GM19468 (cell line): ENCODE measurements around the gene KATNAL2.

Source experiments
- ATAC-seq: cut with Tn5 transposase; IDR thresholded peaks from one replicate; pipeline ENCODE4 v1.9.1; 2021; ENCODE audit warnings: mild to moderate bottlenecking, moderate library complexity, moderate number of reproducible peaks; ENCODE audit not compliant: unreplicated experiment; ENCODE audit errors: extremely low read depth

Gene KATNAL2, protein sequence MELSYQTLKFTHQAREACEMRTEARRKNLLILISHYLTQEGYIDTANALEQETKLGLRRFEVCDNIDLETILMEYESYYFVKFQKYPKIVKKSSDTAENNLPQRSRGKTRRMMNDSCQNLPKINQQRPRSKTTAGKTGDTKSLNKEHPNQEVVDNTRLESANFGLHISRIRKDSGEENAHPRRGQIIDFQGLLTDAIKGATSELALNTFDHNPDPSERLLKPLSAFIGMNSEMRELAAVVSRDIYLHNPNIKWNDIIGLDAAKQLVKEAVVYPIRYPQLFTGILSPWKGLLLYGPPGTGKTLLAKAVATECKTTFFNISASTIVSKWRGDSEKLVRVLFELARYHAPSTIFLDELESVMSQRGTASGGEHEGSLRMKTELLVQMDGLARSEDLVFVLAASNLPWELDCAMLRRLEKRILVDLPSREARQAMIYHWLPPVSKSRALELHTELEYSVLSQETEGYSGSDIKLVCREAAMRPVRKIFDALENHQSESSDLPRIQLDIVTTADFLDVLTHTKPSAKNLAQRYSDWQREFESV

DNA sequence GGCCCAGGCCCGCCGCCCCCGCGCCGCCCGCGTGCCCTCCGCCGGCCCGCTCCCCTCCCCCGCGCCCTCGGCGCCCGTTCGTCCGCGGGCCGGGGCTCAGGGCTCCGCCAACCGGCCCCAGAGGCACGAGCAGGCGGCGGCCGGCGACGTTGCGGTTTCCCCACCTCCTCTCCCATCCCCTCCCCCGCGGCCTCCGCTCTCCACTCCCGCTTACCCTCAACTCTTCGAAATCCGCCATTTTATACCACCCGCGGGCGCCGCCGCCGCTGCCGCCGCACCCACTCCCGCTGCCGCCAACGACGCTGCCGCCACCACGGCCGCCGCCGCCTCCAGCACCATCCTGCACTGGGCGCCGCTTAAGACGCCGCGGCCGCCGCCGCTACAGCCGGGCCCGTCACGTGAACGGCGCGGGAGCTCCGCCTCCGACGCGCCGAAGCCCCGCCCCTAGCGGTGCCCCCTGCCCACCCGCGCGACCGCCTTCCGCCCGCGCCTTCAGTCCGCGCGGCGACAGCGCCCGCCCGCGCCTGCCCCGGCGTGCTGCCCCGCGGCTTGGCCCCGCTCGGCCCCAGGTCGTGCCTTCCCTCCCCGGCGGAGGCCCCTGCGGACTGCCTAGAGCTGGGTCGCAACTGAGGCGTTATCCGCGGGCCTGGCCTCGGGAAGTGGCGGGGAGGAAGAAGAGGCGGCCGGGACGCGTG, at the start of gene KATNAL2, which contains the start of gene PIAS2:
Gene KATNAL2, plus strand, starts transcription at position 495 of the 695 bp plus-strand sequence. CDS start 29,271 bp downstream, outside the sequence.
Gene PIAS2, minus strand, starts transcription at position 400 of the 695 bp plus-strand sequence. Its CDS starts 162 bp downstream, at position 238.
- ATAC-seq, result peak; percentile 71

DNA sequence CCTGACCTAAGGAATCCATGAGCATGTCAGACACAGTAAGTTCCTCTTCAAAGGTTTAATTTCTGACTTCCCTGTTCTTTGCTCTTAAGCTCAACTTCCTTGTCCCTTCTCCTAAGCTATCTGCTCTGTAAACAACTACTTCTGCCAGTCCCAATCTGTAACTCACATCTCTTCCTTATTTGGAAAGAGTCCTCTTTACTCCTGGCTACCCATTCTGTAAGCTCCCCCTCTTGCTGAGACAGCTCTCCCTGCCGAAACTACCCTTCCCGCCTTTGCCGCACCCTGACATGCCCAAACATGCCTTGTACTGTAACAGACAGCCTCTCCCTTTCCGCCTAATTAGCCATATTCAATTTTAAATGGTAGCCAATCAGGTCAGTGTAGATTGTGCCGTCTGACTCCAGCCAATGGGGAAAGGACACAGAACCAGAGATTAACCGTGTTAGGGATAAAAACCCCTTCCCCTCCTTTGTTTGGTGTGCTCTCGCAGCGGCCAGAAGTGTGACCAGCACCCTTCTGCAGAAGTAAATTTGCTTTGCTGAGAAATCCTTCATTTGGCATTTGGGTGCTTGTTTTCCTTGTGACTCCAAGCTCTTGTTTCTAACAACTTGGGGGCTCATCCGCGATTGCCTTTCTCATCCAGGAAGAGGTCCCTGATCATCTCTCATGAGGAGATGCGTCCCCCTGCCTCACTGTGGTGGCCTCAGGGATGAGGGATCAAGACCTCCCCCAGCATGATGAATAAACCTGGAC, 49.1 kb upstream of the KATNAL2 start:
- ATAC-seq, result no peak

DNA sequence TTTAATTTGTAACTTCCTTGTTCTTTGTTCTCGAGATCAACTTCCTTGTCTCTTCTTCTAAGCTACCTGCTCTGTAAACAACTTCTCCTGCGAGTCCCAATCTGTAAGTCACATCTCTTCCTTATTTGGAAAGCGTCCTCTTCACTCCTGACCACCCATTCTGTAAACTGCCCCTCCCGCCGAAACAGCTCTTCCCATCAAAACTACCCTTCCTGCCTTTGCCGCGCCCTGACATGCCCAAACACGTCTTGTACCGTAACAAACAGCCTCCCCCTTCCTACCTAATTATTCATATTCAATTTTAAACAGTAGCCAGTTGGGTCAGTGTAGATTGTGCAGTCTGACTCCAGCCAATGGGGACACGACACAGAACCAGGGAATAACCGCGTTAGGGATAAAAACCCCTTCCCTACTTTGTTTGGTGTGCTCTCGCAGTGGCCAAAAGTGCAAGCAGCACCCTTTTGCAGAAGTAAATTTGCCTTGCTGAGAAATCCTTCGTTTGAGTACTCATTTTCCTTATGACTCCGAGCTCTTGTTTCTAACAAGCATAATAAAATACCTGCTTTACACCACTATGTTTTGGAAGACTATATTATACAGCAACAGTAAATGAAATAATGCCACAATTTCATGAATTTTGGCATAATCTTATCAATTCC, 39.9 kb upstream of the KATNAL2 start:
- ATAC-seq, result no peak

DNA sequence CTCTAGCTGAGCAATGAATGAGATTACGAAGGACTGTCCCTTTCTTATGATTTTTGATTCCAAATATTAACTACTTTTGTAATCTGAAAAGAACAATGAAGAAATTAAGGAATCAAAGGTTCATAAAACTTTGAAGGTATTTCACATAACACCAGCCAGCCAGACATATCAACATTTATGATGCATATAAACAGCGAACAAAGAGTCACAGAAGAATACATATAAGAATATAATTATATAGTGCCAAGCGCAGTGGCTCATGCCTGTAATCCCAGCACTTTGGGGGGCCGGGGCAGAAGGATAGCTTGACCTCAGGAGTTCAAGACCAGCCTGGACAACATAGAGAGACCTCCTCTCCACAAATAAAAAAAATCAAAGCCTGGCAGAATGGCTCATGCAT, 34.2 kb upstream of the KATNAL2 start:
- no peak for ATAC-seq

DNA sequence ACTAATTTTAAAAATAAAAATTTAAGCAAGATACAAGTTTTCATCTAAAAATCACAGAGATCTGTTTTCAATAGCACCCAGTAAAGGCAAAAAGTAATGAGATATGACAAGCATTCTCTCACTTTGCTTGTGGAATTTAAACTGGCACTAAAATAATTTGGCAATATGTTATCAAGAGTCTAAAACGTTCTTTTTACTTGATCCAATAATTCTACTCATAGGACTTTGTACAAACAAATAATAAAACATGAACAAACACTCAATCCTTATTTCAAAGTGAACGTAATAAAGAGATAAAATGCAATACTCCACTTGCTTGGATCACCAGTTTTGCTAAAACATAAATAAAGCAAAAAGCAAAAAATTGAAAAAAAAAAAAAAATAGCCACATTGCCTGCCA, 30.5 kb upstream of the KATNAL2 start:
- no peak for ATAC-seq

DNA sequence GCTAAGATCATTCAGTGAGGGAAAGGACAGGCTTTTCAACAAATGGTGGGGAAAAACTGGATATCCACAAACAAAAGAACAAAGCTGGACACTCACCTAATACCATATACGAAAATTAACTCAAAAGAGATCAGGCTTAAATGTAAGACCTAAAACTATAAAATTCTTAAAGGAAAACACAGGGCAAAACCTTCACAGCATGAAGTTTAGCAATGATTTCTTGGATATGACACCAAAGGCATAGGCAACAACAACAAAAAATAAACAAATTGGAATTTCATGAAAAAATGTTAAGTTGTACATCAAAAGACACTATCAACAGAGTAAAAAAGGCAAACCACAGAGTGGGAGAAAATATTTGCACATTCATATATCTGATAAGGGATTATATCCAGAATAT, 28.4 kb upstream of the KATNAL2 start:
- ATAC-seq, result no peak

DNA sequence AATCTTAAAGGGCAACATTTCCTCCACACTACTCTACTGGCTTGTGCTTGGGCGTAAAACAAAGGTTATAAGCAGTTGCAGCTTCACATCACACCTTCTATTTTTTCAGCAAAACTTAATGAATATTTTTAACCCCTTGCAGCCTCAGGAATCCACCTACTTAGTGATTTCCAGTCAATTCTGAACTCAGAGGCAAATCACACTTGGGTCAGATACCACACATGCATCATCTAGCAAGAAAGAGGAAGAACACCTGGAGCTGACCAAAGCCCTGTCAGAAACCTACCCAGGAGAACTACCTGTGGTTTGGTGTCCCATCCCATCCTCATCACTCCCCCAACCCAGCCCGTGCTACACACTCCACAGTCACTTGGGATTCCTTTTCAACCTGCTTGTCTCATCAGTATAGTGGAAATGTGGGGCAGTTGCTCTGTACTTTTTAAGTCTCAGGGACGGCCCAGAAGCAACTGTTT, 25.6 kb upstream of the KATNAL2 start:
- peak; percentile 33 for ATAC-seq

DNA sequence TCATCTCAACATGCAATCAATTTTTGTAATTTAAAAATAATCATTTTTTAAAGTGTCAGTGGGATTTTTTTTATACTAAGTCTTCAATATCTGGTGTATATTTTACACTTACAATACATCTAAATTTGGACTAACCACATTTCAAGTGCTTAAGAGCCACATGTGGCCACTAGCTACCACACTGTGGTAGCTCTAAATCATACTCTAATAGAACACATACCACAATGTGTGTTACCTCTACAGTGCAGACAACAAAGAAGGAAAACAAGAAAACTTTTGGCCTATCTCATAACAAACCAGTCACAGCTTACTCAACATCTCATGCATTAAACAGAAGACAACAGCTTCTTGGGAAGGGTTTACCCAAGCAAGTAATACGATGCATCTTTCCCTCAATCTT, 24.6 kb upstream of the KATNAL2 start:
- peak; percentile 26 for ATAC-seq

DNA sequence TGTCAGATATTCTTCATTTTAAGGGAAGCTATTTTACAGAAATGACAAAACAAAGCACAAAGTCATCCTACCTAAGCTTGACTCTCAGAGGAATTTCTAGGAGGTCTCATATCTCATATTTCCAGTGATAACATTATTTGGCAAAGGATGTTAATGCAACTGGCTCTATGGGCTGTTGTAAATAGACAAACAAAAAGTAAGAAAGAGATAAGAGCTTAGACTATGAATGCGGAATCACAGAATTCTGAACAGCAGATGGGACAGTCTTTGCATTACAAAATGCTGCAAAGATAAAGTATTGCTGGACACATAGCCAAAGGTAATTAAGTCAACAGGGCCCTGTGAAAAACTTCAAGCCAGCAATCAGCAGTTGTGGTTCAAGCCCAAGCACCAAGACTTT, 24.0 kb upstream of the KATNAL2 start:
- ATAC-seq, result no peak

DNA sequence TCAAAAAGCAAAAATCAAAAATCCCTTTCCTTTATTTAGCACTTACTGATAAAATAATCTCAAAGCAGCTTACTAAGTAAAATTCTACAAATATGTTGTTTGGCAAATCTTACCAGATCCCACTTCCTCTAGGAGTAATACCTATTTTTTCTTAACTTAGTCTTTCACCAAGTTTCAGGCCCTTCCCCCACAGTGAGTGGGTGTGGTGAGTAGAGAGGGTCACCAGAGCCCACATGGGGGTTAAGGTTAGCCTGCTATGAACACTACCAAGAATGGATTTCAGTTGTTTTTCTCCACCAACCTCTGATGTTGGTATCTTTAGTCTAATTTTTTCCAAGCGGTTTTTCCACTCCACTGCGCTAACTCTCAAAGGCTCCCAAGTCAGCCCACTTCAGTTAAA, 23.3 kb upstream of the KATNAL2 start:
- ATAC-seq, result no peak

DNA sequence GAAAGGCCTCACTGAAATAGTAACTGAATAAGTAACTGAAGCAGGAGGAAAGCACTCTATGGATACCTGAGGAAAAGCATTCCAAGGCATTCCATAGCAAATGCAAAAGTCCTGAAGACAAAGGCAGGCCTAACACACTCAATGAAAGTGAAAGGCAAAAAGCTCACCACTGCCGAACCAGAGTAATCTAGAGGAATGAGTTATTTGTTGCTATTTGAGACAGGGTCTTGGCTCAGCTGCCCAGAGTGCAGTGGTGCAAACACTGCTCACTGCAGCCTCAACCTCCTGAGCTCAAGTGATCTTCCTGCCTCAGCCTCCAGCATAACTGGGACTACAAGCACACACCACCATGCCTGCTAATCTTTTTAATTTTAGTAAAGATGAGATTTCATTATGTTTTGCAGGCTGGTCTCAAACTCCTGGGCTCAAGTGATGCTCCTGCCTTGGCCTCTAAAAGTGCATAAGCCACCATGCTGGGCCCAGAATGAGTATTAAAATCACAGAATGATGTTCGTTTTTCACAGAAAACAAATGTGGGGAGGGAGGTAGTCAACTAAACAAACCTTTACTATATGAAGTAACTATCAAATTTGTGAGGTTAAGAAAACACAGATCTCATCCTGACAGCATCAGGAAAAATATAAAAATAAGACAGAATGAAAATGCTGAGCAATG, 18.0 kb upstream of the KATNAL2 start:
- ATAC-seq, result peak; percentile 57

DNA sequence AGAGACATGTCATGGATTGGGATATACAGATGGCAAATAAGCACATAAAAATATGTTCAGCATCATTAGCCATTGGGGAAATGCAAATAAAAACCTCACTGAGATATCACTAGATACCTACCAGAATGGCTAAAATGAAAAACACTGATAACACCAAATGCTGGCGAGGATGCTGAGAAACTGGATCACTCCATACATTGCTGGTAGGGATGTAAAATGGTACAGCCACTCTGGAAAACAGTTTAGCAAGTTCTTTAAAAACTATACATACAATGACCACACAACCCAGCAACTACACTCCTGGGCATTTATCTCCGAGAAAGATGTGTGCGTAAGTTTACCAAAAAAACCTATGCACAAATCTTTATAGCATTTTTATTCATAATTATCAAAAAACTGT, 14.0 kb upstream of the KATNAL2 start:
- ATAC-seq, result no peak

DNA sequence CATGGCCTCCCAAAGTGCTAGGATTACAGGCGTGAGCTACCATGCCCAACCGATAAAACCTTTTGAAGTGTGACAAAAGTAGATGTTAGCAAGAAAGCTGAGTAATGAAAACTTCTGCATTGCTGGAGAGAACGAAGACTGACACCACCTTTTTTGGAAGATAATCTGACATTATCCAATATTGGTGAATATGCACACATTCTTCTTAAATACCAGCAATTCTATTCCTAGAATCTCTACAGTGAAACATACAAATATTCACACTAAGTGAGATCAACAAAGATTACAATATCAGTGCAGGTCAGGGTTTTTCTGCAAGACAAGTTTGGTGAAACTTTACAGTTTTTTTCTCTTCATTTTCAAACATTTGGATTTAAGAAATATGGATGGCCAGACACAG, 7.9 kb upstream of the KATNAL2 start:
- ATAC-seq, result no peak

DNA sequence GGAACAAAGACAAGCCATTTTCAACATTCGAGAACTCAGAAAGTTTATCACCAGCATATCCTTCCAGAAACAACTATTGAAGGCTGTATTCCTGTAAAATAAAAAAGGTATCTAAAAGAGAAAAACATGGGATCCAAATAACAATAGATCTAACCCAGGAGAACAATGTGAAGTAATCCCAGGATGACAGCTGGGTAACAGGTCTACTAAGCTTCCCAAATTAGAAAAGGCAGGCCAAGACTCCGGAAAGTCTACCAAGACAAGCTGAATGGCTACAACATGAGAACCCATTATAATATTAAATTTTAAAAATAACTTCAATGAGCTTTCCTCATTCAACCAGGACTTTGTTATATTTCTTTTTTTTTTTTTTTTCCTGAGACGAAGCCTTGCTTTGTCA, 6.5 kb upstream of the KATNAL2 start:
- ATAC-seq, result no peak

DNA sequence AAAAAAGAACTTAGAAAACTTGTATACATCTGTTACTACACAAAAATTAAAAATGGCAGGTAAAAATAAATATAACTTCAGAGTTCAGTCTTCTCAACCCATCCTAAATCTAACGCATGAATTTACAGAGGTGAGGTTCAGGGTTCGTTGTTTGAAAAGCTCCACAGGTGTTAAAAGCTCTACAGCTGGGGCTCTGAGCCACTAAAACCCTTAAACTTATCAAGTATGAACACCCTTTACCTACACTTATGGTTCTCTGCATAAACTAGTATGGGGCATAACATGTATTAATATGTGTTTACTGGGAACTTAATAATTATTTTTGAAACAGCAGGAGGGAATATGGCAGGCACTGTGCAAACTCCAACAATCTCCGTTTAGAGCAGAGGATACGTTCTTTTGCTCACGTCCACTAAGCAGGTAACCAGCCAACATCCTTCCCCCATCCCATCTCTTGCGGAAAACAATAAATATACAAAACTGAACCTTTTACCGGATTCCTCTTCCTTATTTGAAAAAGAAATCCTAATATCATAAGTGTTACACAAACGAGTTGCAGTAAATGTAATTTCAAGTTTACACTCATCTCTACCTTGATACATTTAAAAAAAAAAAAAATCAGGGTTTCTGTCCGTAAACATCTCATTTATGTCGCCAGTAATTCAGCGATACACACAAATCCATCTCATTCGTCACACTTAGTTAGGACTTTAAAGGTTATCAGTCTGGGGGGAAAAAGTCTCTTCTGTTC, 1.4 kb upstream of the KATNAL2 start:
- ATAC-seq, result no peak

DNA sequence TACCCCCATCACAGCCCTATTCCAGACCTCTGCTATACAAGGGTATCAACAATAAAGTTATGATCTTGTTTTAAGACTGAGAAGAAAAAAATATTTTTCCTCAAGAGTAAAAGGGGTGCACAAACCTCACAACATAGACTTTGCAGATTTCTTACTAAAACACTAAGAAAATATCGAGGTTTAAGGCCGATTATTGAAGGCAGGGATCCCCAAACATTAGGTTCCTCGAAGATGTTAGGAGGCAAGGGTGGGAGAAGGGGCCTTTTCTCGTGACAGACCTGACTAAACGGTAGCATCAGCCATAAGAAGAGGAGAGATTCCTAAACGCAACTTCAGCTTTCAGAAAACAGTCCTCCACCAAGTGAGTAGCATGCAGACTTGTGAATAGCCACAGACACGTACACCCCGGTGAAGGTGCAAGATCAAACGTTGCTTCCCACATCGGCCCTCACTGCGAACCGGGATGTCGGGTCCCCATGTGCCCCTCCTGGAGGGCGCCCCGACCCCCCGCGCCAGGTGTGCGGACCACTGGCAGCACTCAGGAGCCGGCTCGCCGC, 773 bp upstream of the KATNAL2 start:
- no peak for ATAC-seq

DNA sequence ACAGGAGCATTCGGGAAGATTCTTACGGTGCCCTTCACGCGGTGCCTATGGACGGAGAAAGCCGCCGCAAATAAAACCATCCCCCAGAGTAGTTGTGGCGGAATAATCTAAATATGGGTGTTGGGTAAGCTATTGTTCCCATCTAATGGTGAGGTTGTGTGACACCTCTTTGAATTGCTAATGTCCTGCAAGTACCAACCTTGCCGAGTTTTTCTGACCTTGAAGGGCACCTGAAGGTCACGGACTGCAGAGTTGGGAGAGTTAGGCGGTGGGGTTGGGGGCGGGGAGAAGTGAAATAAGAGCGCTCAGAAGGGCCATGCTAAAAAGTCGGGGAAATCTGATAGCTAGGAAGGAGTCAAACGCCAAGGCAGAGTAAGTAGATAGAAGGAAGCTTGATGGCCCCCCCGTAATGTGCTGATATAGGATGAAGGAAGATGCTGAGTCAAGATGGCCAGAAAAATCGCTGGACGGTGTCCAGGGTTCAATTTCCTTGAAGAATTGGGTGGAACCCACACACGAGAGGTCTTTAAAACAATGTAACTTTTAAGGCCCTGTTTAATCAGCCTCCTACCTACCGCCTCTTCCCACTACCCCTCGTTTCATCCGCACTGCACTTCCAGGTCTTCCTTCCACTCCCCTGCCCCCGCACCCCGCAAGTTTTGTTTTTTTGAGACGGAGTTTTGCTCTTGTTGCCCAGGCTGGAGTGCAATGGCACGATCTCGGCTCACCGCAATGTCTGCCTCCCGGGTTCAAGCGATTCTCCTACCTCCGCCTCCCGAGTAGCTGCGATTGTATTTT, 600 bp downstream of the KATNAL2 start:
- no peak for ATAC-seq

DNA sequence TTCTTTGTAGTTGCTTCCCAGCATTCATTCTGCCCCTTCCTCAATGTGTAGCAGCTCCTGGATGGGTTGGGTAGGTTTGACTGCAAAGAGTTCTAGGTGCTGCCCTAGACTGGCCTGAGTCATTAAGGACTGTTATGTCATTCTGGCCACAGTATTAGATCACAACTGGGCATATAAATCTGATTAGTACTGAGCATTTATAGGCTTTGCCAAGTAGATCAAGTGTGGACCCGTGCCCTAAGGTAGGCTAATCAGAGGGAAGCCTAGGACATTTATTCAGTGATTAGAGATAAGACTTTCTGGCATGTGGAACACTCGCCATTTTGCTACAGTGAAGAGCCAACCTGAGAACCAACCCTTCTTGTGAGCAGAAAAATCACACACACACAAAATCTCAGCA, 2.7 kb downstream of the KATNAL2 start:
- ATAC-seq, result no peak
